Naive B cell (primary cell): ENCODE data around the gene ZNF274. TPM values are rescaled to one million over a fixed set of nuclear protein-coding genes. Genes with fewer than 3 reads are reported as not detected.

ENCODE experiments used
- ATAC-seq, 2 donors: fragments of 150-1000 bp; cut with Tn5 transposase; 2 replicates each; pipeline ENCODE4 v1.10.0; 2021; ENCODE audit warnings: low read depth in 2 of 2, mild to moderate bottlenecking in 2 of 2, moderate library complexity in 2 of 2
- DNase-seq: peaks from one replicate; pipeline ENCODE4 v3.0.0; 2022
- H3K27ac Mint-ChIP-seq, 6 donors: one replicate each; pipeline ENCODE4 v1.8.0; 2020 to 2022; ENCODE audit warnings: mild to moderate bottlenecking in 6 of 6, mixed read lengths in 6 of 6, moderate library complexity in 5 of 6, inconsistent platforms in 2 of 6
- H3K27me3 Mint-ChIP-seq, 3 donors: one replicate each; pipeline ENCODE4 v1.8.0; 2021 to 2022; ENCODE audit warnings: mixed read lengths in 3 of 3, mild to moderate bottlenecking in 1 of 3
- H3K36me3 Mint-ChIP-seq, 2 donors: one replicate each; pipeline ENCODE4 v1.8.0; 2020 to 2022; ENCODE audit warnings: mixed read lengths in 2 of 2, inconsistent platforms in 1 of 2, mild to moderate bottlenecking in 1 of 2
- H3K4me1 Mint-ChIP-seq, 3 donors: one replicate each; pipeline ENCODE4 v1.8.0; 2020 to 2022; ENCODE audit warnings: mixed read lengths in 3 of 3, inconsistent platforms in 1 of 3, mild to moderate bottlenecking in 1 of 3, moderate library complexity in 1 of 3
- H3K4me3 Mint-ChIP-seq, 8 donors: one replicate each; pipeline ENCODE4 v1.8.0; 2020 to 2022; ENCODE audit warnings: mild to moderate bottlenecking in 8 of 8, mixed read lengths in 8 of 8, moderate library complexity in 8 of 8, inconsistent platforms in 2 of 8
- H3K9me3 Mint-ChIP-seq, 7 donors: one replicate each; pipeline ENCODE4 v1.8.0; 2020 to 2022; ENCODE audit warnings: mixed read lengths in 7 of 7, mild to moderate bottlenecking in 5 of 7, inconsistent platforms in 2 of 7, moderate library complexity in 1 of 7
- polyA plus RNA-seq, 6 donors: library from polyadenylated mRNA; unstranded; fragments of 300-500 nt; fragmentation: Illumina TruSeq; gene quantifications; one replicate each; pipeline ENCODE4 v1.2.3, GENCODE V29; 2021; ENCODE audit warnings: low read depth in 6 of 6

ZNF274 gene
- polyA plus RNA-seq, 6 donors from 2014 or later: 45.1 to 65.9 (median 55.5) TPM

DNA sequence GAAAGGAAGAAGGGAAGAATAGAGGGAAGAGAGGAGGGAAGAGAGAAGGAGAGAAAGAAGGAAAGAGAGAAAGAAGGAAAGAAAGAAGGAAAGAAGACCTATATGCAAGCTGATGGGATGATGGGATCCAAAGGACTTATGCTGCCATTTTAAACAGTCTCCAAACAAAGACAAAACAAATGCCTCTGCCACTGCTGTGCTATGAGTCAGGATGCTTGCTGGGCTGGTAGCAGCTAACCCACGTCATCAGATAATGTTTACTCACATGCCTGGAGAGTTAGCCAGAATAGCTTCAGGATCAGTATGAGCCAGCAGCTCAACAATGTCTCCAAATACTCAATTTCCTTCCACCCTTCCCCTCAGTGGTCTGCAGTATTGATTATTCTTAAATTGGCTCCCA lies 12.0 kb upstream of the ZNF274 start:
- peaks cover 6 to 80% (median 55%) of the 10 kb centered on the region in 7 donors for H3K9me3 Mint-ChIP-seq
- no peak for ATAC-seq
- no peak overlapping the region for H3K27ac Mint-ChIP-seq
- H3K4me3 Mint-ChIP-seq: no peak overlapping the region
- H3K36me3 Mint-ChIP-seq: peaks cover 4 to 40% of the 10 kb centered on the region in 2 donors
- no peaks in the 10 kb centered on the region for H3K4me1 Mint-ChIP-seq
- H3K27me3 Mint-ChIP-seq: peaks cover 0 to 8% (median 5%) of the 10 kb centered on the region in 3 donors
- DNase-seq: no peak

DNA sequence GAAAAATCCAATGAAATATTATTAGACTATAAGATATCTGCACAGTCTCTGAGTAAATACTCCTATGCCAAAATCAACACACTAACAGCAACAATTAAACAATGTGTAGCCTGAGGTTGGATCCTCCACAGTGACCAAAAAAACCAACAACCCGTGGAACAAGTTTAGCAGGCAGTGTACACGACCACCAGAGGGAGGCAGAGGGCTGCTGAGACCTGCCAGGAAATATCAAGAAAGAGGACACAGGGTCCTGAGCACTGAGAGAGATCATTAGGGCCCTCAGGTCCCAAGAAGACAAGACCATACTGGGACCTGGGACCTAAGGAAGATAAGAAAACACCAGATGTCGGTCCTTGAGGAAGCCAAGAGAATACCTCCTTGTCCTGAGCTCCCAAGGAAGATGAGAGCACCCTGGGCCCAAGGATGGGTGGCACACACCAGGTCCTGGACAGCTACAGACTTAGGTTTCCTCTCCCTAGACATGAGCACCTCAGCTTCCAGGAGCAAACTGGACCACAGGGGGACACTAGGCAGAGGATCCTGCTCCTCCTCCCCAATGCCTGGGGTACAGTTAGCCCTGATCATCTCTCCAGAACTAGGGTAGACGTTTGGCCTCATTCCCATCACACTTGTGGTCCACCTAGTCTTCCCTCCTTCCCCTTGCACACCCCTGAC lies 822 bp upstream of the ZNF274 start:
- Mint-ChIP-seq H3K4me1 (peaks cover 21 to 26% (median 26%) of the 10 kb centered on the region in 3 donors), H3K4me3 (peak overlapping the region; percentile 82 to 99 (median 96)), H3K36me3 (peaks cover 19 to 35% of the 10 kb centered on the region in 2 donors), H3K27me3 (no peaks in the 10 kb centered on the region), H3K9me3 (peaks cover 10 to 84% (median 52%) of the 10 kb centered on the region in 7 donors), H3K27ac (peak overlapping the region; percentile 99 to 100 (median 99))
- peak in 1 of 2 donors; percentile 9 for ATAC-seq
- peak; percentile 61 for DNase-seq

DNA sequence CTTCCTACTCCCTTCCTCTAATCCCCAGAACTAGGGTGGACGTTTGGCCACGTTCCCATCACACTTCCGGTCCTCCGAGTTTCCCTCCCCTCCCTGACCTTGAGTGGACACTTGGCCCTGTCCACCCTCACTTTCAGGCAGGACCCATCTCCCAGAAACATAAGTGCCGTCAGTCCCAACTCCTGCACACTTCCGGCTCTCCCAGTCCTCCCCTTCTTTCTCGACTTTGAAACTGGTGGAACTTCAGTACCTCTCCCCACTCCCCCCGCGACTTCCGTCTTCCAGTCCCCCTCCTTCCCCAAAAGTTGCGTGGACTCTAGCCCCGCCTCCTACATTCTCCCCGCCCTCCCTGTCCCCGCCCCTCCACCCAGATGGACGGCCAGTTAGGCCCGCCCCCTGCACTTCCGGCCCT lies 278 bp upstream of the ZNF274 start:
- ATAC-seq: peak; percentile 64 to 72
- Mint-ChIP-seq H3K4me3 (peak overlapping the region; percentile 82 to 99 (median 96)), H3K27ac (peak overlapping the region; percentile 99 to 100 (median 99)), H3K4me1 (peaks cover 21 to 26% (median 26%) of the 10 kb centered on the region in 3 donors), H3K36me3 (peaks cover 19 to 35% of the 10 kb centered on the region in 2 donors), H3K9me3 (peaks cover 10 to 83% (median 55%) of the 10 kb centered on the region in 7 donors), H3K27me3 (no peaks in the 10 kb centered on the region)
- no peak for DNase-seq

DNA sequence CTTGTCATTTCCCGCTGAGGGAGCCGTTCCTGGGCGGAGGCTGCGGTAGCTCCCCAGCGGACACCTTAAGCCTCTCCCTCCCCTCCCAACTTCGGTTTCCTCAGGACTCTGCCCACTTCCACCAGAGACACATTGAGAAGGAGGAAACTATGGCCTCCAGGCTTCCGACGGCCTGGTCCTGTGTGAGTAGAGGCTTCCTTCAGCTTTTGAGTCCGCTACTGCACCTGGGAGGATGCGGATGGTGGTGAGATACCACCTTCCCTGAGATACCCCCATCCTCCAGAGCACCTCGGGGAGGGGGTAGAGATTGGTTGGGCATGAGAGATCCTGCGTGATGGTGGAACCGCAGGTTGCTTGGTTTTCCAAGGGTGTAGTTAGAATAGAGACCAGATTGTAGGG lies 955 bp downstream of the ZNF274 start:
- peak overlapping the region; percentile 99 to 100 (median 99) for H3K27ac Mint-ChIP-seq
- DNase-seq (no peak), ATAC-seq (peak in 1 of 2 donors; percentile 0)
- peaks cover 21 to 26% (median 26%) of the 10 kb centered on the region in 3 donors for H3K4me1 Mint-ChIP-seq
- peak overlapping the region; percentile 82 to 99 (median 96) for H3K4me3 Mint-ChIP-seq
- H3K27me3 Mint-ChIP-seq: no peaks in the 10 kb centered on the region
- peaks cover 10 to 85% (median 59%) of the 10 kb centered on the region in 7 donors for H3K9me3 Mint-ChIP-seq
- H3K36me3 Mint-ChIP-seq: peaks cover 21 to 37% of the 10 kb centered on the region in 2 donors

DNA sequence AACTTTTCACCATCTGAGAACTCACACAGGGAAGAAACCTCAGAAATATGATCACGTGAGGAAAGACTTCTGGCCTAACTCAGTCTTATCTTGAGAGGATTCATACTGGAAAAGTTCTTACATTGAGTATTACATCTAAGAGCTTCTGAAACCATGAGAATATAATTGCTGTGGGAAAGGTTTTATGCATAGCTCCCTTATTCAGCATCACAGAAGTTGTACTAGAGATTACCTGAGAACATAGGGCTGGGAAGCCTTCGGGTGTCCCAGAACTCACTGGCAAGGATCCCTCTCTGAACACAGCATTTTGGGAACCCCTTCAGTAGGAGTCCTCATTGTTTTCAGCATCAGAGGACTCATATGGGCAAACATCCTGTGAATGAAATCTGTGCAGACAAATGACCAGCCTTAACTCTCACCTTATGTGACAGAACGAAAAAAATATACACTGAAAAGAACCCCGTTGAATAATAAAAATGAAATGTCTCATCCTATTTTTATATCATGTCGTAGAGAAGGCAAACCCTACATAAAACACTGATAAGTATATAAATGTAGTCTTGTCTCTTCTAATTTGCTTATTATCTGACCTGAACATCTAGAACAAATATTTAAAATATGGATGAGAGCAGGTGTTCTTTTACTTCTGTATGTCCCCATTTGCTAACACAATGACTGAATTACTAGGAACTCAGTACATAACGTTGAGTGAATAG lies 14.2 kb downstream of the ZNF274 start:
- H3K9me3 Mint-ChIP-seq: peaks cover 17 to 95% (median 87%) of the 10 kb centered on the region in 7 donors
- H3K27ac Mint-ChIP-seq: no peak overlapping the region
- DNase-seq (peak; percentile 3), ATAC-seq (no peak)
- no peaks in the 10 kb centered on the region for H3K27me3 Mint-ChIP-seq
- H3K4me3 Mint-ChIP-seq: peak overlapping the region in 2 of 8 donors; percentile 10 to 73
- H3K36me3 Mint-ChIP-seq: peaks cover 71 to 80% of the 10 kb centered on the region in 2 donors
- peaks cover 2 to 10% (median 4%) of the 10 kb centered on the region in 3 donors for H3K4me1 Mint-ChIP-seq

DNA sequence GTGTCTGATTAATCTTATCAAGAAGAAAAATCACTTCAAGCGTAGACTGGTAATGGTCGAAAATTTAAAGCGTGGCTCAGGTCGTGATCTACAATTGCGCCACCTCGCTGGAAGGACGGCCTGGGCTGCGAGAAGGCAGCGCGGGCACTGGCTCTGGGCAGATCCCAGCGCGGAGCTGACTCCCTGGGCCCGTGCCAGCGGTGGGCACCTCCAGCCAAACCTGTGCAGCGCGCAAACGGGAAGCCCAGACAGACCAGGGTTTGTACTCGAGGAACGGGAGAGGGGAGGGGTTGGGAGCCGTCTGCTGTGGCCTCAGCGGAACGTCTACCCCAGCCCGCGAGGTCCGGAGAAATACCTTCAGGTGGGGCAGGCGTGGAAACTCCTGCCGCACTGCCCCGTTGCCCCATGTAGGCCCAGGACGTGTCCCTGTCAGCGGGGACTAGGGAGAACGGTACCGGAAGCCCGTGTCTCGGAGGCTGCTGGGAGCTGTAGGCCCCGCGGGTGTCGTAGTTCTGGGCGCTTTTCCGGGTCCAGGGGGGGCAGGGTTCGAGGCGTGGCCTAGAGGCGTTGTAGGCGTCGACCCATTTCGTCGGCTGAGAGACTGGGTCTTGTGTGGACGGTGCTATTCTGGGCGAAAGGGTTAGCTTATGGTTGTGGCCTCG lies 21.1 kb downstream of the ZNF274 start:
- no peaks in the 10 kb centered on the region for H3K27me3 Mint-ChIP-seq
- peak overlapping the region in 1 of 8 donors; percentile 5 for H3K4me3 Mint-ChIP-seq
- ATAC-seq (no peak), DNase-seq (no peak)
- H3K9me3 Mint-ChIP-seq: peaks cover 31 to 99% (median 92%) of the 10 kb centered on the region in 7 donors
- peak overlapping the region in 2 of 6 donors; percentile 28 to 44 for H3K27ac Mint-ChIP-seq
- peaks cover 67 to 82% of the 10 kb centered on the region in 2 donors for H3K36me3 Mint-ChIP-seq
- peaks cover 5 to 23% (median 7%) of the 10 kb centered on the region in 3 donors for H3K4me1 Mint-ChIP-seq

DNA sequence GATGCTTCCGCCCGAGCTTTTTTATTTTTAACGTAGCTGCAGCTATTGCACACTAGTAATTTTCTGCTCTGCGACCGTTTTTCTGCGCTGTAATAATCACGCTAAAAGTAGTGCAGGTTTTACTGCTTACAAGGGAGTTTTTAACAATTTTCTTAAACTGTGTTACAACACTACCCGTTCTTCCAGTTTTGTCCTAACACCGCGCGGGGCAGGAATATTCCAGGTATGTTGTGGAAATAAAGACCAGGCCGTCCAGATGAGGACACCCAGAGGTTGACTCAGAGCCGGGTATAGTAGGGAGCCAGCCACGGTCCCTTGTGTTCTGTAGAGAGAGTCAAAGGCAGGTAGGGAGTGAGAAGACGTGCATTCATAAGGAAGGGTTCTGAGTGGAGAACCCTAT lies 21.7 kb downstream of the ZNF274 start:
- H3K4me3 Mint-ChIP-seq: no peak overlapping the region
- ATAC-seq (no peak), DNase-seq (no peak)
- H3K27ac Mint-ChIP-seq: no peak overlapping the region
- H3K27me3 Mint-ChIP-seq: no peaks in the 10 kb centered on the region
- peaks cover 37 to 99% (median 94%) of the 10 kb centered on the region in 7 donors for H3K9me3 Mint-ChIP-seq
- H3K4me1 Mint-ChIP-seq: peaks cover 5 to 27% (median 7%) of the 10 kb centered on the region in 3 donors
- peaks cover 71 to 88% of the 10 kb centered on the region in 2 donors for H3K36me3 Mint-ChIP-seq

DNA sequence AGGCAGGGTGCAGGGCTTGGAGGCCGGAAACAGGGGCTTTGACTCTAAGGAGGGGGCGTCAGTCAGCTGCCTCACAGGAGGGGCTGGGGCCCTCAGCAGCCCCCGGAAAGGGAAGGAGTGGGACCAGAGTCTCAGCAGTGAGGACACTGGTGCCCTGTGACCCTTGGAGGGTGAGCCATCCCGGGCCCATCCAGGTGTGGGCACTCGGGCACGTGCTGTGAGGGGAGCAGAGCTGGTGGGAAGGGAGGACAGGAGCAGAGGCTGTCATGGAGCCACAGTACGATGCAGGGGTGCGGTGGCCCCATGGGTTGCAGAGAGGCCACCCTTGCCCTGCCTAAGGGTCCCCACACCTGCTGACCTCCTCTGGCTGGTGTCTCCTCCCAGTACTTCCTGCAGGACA lies 26.7 kb downstream of the ZNF274 start:
- DNase-seq (no peak), ATAC-seq (no peak)
- Mint-ChIP-seq H3K36me3 (peaks cover 79 to 87% of the 10 kb centered on the region in 2 donors), H3K27me3 (no peaks in the 10 kb centered on the region), H3K4me1 (peaks cover 4 to 17% (median 7%) of the 10 kb centered on the region in 3 donors), H3K9me3 (peaks cover 36 to 100% (median 99%) of the 10 kb centered on the region in 7 donors), H3K27ac (peak overlapping the region in 1 of 6 donors; percentile 30), H3K4me3 (peak overlapping the region in 1 of 8 donors; percentile 68)

DNA sequence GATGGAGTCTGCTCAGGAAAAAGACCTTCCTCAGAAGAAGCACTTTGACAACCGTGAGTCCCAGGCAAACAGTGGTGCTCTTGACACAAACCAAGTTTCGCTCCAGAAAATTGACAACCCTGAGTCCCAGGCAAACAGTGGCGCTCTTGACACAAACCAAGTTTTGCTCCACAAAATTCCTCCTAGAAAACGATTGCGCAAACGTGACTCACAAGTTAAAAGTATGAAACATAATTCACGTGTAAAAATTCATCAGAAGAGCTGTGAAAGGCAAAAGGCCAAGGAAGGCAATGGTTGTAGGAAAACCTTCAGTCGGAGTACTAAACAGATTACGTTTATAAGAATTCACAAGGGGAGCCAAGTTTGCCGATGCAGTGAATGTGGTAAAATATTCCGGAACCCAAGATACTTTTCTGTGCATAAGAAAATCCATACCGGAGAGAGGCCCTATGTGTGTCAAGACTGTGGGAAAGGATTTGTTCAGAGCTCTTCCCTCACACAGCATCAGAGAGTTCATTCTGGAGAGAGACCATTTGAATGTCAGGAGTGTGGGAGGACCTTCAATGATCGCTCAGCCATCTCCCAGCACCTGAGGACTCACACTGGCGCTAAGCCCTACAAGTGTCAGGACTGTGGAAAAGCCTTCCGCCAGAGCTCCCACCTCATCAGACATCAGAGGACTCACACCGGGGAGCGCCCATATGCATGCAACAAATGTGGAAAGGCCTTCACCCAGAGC lies 29.6 kb downstream of the ZNF274 start:
- Mint-ChIP-seq H3K9me3 (peaks cover 15 to 98% (median 94%) of the 10 kb centered on the region in 7 donors), H3K4me1 (peaks cover 0 to 10% (median 7%) of the 10 kb centered on the region in 3 donors), H3K27me3 (no peaks in the 10 kb centered on the region), H3K36me3 (peaks cover 55 to 62% of the 10 kb centered on the region in 2 donors), H3K27ac (no peak overlapping the region), H3K4me3 (peak overlapping the region in 1 of 8 donors; percentile 47)
- DNase-seq: no peak
- no peak for ATAC-seq

DNA sequence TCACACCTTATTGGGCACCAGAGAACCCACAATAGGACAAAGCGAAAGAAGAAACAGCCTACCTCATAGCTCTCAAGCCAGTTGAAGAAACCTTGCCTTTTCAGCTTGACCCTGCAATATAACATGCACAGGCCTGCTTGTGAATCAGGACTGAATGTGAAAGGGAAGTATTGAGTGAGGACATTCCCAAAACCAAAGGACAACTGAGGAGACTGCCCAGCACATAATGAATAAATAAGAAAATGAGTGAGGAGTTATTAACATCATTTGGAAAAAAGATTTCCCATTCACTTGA lies 30.2 kb downstream of the ZNF274 start:
- Mint-ChIP-seq H3K36me3 (peaks cover 50 to 59% of the 10 kb centered on the region in 2 donors), H3K4me1 (peaks cover 0 to 5% (median 1%) of the 10 kb centered on the region in 3 donors), H3K9me3 (peaks cover 10 to 98% (median 93%) of the 10 kb centered on the region in 7 donors), H3K27ac (no peak overlapping the region), H3K4me3 (no peak overlapping the region), H3K27me3 (no peaks in the 10 kb centered on the region)
- ATAC-seq (no peak), DNase-seq (no peak)

DNA sequence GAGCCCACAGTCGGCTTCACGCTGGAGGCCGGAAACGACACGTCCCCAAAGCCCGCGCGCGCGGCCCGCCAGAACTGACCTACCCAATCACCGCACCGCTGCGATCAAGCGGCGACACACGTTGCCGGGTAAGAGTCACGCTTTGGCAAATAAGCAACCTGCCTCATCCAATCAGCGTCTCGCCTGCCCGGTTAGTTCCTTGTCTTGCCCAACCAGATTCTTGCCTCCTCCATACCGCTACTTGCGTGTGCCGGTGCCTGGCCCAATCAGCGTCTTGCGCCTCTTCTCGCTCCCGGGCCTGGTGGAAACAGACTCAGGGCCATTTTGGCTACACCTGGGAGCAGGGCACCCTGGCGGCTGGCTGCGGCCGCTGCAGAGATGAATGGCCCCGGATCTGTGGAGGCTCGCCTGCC lies 34.2 kb downstream of the ZNF274 start:
- Mint-ChIP-seq H3K4me3 (no peak overlapping the region), H3K36me3 (peaks cover 15 to 18% of the 10 kb centered on the region in 2 donors), H3K27me3 (no peaks in the 10 kb centered on the region), H3K27ac (no peak overlapping the region), H3K9me3 (peaks cover 0 to 82% (median 62%) of the 10 kb centered on the region in 7 donors), H3K4me1 (no peaks in the 10 kb centered on the region)
- DNase-seq (no peak), ATAC-seq (no peak)

DNA sequence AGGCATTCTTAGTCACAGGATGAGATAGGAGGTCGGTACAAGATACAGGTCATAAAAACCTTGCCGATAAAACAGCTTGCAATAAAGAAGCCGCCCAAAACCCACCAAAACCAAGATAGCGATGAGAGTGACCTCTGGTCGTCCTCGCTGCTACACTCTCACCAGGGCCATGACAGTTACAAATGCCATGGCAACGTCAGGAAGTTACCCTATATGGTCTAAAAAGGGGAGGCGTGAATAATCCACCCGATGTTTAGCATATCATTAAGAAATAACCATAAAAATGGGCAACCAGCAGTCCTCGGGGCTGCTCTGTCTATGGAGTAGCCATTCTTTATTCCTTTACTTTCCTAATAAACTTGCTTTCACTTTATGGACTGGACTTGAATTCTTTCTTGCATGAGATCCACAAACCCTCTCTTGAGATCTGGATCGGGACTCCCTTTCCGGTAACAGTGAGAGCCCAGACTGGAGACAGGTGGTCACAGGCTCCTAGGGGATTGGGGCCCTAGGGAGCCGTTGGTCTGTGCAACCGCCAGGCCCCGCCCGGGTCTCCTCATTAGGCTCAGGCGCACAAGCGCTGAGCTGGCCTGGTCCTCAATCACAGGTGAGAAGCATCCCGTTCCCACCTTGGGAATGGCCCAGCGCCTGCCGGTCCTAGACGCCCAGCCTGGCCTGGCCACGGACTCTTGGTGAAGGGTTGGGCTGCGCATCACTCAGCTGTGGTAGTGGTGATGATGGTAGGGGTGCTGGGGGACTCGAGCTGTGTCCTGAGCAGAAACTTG lies 34.9 kb downstream of the ZNF274 start:
- H3K27me3 Mint-ChIP-seq: no peaks in the 10 kb centered on the region
- peaks cover 3 to 78% (median 58%) of the 10 kb centered on the region in 7 donors for H3K9me3 Mint-ChIP-seq
- DNase-seq: no peak
- peak overlapping the region in 1 of 8 donors; percentile 30 for H3K4me3 Mint-ChIP-seq
- ATAC-seq: no peak
- no peaks in the 10 kb centered on the region for H3K4me1 Mint-ChIP-seq
- H3K36me3 Mint-ChIP-seq: peaks cover 11 to 16% of the 10 kb centered on the region in 2 donors
- H3K27ac Mint-ChIP-seq: no peak overlapping the region
